Upper lobe of left lung (tissue), 6 donors: ENCODE data around the gene BRI3BP. TPM values are rescaled to one million over a fixed set of nuclear protein-coding genes. Genes with fewer than 3 reads are reported as not detected.
A peak's percentile ranks its signal among the peaks of the same experiment; 100 is the strongest.

Source experiments
- ATAC-seq, 2 donors: fragments of 200-7000 bp; cut with Tn5 transposase; one replicate each; pipeline ENCODE4 v1.9.1; 2022; ENCODE audit warnings: mild to moderate bottlenecking in 2 of 2, moderate library complexity in 2 of 2; ENCODE audit not compliant: low FRiP score in 2 of 2
- DNase-seq, 2 donors: peaks; one replicate each; pipeline ENCODE4 v3.0.0-alpha.2; 2019 to 2020
- H3K27ac ChIP-seq, 4 donors: fragments of 200-600 bp; sonication (generic); one replicate each; pipeline ENCODE4 v1.5.1; 2016 to 2019
- H3K27me3 ChIP-seq, 4 donors: fragments of 200-600 bp; sonication (generic); one replicate each; pipeline ENCODE4 v1.5.1; 2017 to 2019
- H3K36me3 ChIP-seq, 4 donors: fragments of 200-600 bp; sonication (generic); one replicate each; pipeline ENCODE4 v1.5.1; 2016 to 2019
- H3K4me1 ChIP-seq, 4 donors: fragments of 200-600 bp; sonication (generic); one replicate each; pipeline ENCODE4 v1.5.1; 2018 to 2019
- H3K4me3 ChIP-seq, 4 donors: fragments of 200-600 bp; sonication (generic); one replicate each; pipeline ENCODE4 v1.5.1; 2017 to 2019; ENCODE audit warnings: mild to moderate bottlenecking in 2 of 4, moderate library complexity in 1 of 4
- H3K9me3 ChIP-seq, 4 donors: fragments of 200-600 bp; sonication (generic); one replicate each; pipeline ENCODE4 v1.5.1; 2018 to 2019
- CTCF ChIP-seq, 6 experiments: fragments of 450-650 bp in 4 of 6; fragments of 200-600 bp in 2 of 6; sonication (generic) in 2 of 6; IDR thresholded peaks; one replicate each; pipeline ENCODE4 v1.5.1; 2016 to 2019; ENCODE audit warnings: antibody characterized with exemption in 6 of 6
- EP300 ChIP-seq, 4 donors: sonication (generic); formaldehyde crosslinking; IDR thresholded peaks; one replicate each; pipeline ENCODE4 v1.5.1; 2017; ENCODE audit warnings: antibody characterized with exemption in 4 of 4, control low read depth in 2 of 4
- POLR2A ChIP-seq, 4 donors: fragments of 450-650 bp; IDR thresholded peaks; one replicate each; pipeline ENCODE4 v1.5.1; 2016 to 2017; ENCODE audit warnings: antibody characterized with exemption in 4 of 4, mild to moderate bottlenecking in 2 of 4
- POLR2AphosphoS5 ChIP-seq, 2 donors: sonication (generic); formaldehyde crosslinking; IDR thresholded peaks; one replicate each; pipeline ENCODE4 v1.5.1; 2017; ENCODE audit warnings: antibody characterized with exemption in 2 of 2
- WGBS, 2 donors: methylation state at CpG; one replicate each; pipeline ENCODE4 v1.1.5; 2017 to 2018; 5-methylcytosine and 5-hydroxymethylcytosine counted together
- total RNA-seq, 6 donors: library from RNA; depleted of rRNA in 4 of 6; stranded (reverse); fragments of >200 nt in 4 of 6; gene quantifications; one replicate each; pipeline versions ENCODE4 v1.1.0 to v1.2.1, GENCODE V29; 2016 to 2021
- donor health status: DM: no; HTN: no; CAD: no; lungs with moderate emphysema.
- donor health status: DM: no; HTN: yes; CAD: no; lungs with severe emphysema.

Gene BRI3BP
- total RNA-seq, 6 donors from 2014 or later: 3.1 to 8.5 (median 6.7) TPM

- peak in 1 of 2 donors; percentile 77 for DNase-seq
- H3K27me3 ChIP-seq: no peaks in the 10 kb centered on the region
- no peak overlapping the region for H3K27ac ChIP-seq
- 92% methylated on average over 10 to 32 of the region's 32 CpGs for WGBS, 2 donors
- TF ChIP-seq EP300 (IDR thresholded peaks at IDR 0.05) (no peak), CTCF (IDR thresholded peaks at IDR 0.05) (no peak), POLR2AphosphoS5 (IDR thresholded peaks at IDR 0.05) (no peak), POLR2A (IDR thresholded peaks at IDR 0.05) (no peak)
- H3K4me3 ChIP-seq: no peak overlapping the region
- H3K9me3 ChIP-seq: no peaks in the 10 kb centered on the region
- no peak for ATAC-seq
- H3K4me1 ChIP-seq: no peaks in the 10 kb centered on the region
- peaks cover 14 to 96% (median 70%) of the 10 kb centered on the region in 4 donors for H3K36me3 ChIP-seq
Observed at GRCh38 chr12:124953689-124954405, 39.6 kb upstream of the BRI3BP start.

- H3K36me3 ChIP-seq: peaks cover 15 to 95% (median 72%) of the 10 kb centered on the region in 4 donors
- no peak overlapping the region for H3K4me3 ChIP-seq
- H3K27me3 ChIP-seq: no peaks in the 10 kb centered on the region
- H3K27ac ChIP-seq: no peak overlapping the region
- no peaks in the 10 kb centered on the region for H3K9me3 ChIP-seq
- DNase-seq: no peak
- TF ChIP-seq CTCF (IDR thresholded peaks at IDR 0.05) (no peak), POLR2AphosphoS5 (IDR thresholded peaks at IDR 0.05) (no peak), POLR2A (IDR thresholded peaks at IDR 0.05) (no peak), EP300 (IDR thresholded peaks at IDR 0.05) (no peak)
- 97 to 99% methylated on average over 4 of the region's 4 CpGs for WGBS, 2 donors
- H3K4me1 ChIP-seq: no peaks in the 10 kb centered on the region
- ATAC-seq: no peak
Observed at GRCh38 chr12:124954771-124955170, 38.7 kb upstream of the BRI3BP start.

GRCh38 chr12:124956571-124956970, 36.9 kb upstream of the BRI3BP start:
- H3K27ac ChIP-seq: no peak overlapping the region
- DNase-seq: no peak
- no peaks in the 10 kb centered on the region for H3K27me3 ChIP-seq
- no peak overlapping the region for H3K4me3 ChIP-seq
- 97 to 100% methylated on average over 16 of the region's 16 CpGs for WGBS, 2 donors
- H3K4me1 ChIP-seq: no peaks in the 10 kb centered on the region
- no peaks in the 10 kb centered on the region for H3K9me3 ChIP-seq
- no peak for ATAC-seq
- H3K36me3 ChIP-seq: peaks cover 11 to 91% (median 68%) of the 10 kb centered on the region in 4 donors
- TF ChIP-seq EP300 (IDR thresholded peaks at IDR 0.05): no peak
- no peak for TF ChIP-seq CTCF (IDR thresholded peaks at IDR 0.05)
- TF ChIP-seq POLR2AphosphoS5 (IDR thresholded peaks at IDR 0.05): no peak
- no peak for TF ChIP-seq POLR2A (IDR thresholded peaks at IDR 0.05)

- H3K4me3 ChIP-seq: no peak overlapping the region
- no peaks in the 10 kb centered on the region for H3K27me3 ChIP-seq
- DNase-seq (no peak), ATAC-seq (no peak)
- H3K9me3 ChIP-seq: no peaks in the 10 kb centered on the region
- no peaks in the 10 kb centered on the region for H3K4me1 ChIP-seq
- 87 to 91% methylated on average over 29 of the region's 29 CpGs for WGBS, 2 donors
- no peak overlapping the region for H3K27ac ChIP-seq
- TF ChIP-seq CTCF (IDR thresholded peaks at IDR 0.05): no peak
- no peak for TF ChIP-seq POLR2AphosphoS5 (IDR thresholded peaks at IDR 0.05)
- H3K36me3 ChIP-seq: peaks cover 9 to 86% (median 71%) of the 10 kb centered on the region in 4 donors
Observed at GRCh38 chr12:124961055-124961454, 32.4 kb upstream of the BRI3BP start.

DNA sequence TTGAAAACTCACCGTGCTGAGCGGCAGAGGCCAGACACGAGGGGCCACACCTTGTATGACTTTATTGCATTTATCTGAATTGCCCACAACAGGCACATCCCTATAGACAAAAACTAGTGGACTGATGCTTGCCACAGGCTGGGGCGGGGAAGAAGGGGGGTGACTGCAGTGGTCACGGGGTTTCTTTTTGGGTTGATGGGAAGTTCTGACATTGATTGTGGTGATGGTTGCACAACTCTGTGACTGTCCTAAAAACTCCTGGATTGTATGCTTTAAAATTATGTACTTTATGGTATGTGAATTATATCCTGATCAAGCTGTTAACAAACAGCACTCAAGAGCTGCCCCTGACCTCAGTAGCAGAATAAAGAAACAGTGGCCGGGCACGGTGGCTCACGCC, 30.2 kb upstream of the BRI3BP start:
- Histone ChIP-seq H3K9me3 (no peaks in the 10 kb centered on the region), H3K36me3 (peaks cover 7 to 85% (median 73%) of the 10 kb centered on the region in 4 donors), H3K4me3 (no peak overlapping the region), H3K27ac (no peak overlapping the region), H3K4me1 (no peaks in the 10 kb centered on the region), H3K27me3 (no peaks in the 10 kb centered on the region)
- DNase-seq (no peak), ATAC-seq (no peak)
- TF ChIP-seq POLR2AphosphoS5 (IDR thresholded peaks at IDR 0.05): no peak
- TF ChIP-seq EP300 (IDR thresholded peaks at IDR 0.05): no peak
- no peak for TF ChIP-seq CTCF (IDR thresholded peaks at IDR 0.05)
- TF ChIP-seq POLR2A (IDR thresholded peaks at IDR 0.05): no peak
- 88 to 89% methylated on average over 8 of the region's 8 CpGs for WGBS, 2 donors
